Measurements from ENCODE around the gene APOC1. TPM values are rescaled to one million over a fixed set of nuclear protein-coding genes. Genes with fewer than 3 reads are reported as not detected.

Gene APOC1
- total and polyA plus RNA-seq, 8 donors: 5.4 to 70.6 (median 17.6) TPM; not detected in 2

DNA sequence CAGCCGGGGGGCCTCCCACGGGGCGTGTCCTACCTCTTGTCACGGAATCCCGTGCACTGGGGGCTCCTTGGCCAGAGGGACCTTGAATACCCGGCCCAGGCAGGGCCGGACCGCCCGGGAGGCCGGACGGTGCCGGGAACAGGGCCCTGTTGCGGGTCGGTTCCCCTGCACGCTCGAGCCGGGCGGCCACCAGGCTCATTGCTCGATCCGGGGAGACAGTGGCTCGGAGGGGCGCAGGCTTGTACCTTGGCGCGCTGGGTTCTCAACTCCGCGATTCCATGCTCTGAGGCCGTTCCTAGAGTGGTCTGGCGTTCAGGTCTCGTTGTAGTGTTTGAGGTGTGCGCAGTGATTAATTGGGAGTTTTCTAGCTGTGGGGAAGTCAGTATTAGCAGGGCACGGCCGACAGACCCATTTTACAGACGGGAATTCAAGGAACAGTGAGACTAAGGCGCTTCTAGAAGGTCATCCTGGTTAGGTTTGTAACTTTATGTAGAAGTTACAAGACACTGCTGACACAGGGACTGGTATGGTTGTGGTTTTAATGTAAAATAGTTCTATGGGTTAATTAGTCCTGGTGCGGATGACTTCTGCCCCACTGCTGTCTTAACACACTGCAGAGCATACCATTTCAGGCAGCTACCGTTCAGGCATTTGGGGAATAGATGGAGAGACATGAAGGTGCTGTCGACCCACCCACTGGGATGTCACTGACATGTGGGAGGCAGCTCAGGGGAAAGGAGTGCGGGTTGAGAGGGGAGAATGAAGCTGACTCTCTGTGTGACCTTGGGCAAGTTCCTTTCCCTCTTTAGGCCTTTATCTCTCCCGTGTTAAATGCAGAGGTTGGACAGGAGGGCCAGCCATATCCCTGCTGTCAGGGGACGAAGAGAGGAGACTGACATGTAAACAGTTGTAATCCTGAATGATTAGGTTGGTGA lies 41.4 kb downstream of the APOC1 start:
- DNase-seq: no peak
- Histone ChIP-seq H3K9me3 (no peaks in the 10 kb centered on the region), H3K4me3 (peak overlapping the region; percentile 98 to 100 (median 98)), H3K27me3 (no peaks in the 10 kb centered on the region), H3K4me1 (peaks cover 27 to 80% (median 61%) of the 10 kb centered on the region in 4 donors), H3K36me3 (peaks cover 0 to 13% (median 9%) of the 10 kb centered on the region in 4 donors), H3K27ac (peak overlapping the region; percentile 59 to 96 (median 92))
- intact Hi-C loops (cut with DNase I; ENCODE audit: low total_unique reads): no loop called here
- TF ChIP-seq, protein P1, sequence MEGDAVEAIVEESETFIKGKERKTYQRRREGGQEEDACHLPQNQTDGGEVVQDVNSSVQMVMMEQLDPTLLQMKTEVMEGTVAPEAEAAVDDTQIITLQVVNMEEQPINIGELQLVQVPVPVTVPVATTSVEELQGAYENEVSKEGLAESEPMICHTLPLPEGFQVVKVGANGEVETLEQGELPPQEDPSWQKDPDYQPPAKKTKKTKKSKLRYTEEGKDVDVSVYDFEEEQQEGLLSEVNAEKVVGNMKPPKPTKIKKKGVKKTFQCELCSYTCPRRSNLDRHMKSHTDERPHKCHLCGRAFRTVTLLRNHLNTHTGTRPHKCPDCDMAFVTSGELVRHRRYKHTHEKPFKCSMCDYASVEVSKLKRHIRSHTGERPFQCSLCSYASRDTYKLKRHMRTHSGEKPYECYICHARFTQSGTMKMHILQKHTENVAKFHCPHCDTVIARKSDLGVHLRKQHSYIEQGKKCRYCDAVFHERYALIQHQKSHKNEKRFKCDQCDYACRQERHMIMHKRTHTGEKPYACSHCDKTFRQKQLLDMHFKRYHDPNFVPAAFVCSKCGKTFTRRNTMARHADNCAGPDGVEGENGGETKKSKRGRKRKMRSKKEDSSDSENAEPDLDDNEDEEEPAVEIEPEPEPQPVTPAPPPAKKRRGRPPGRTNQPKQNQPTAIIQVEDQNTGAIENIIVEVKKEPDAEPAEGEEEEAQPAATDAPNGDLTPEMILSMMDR (IDR thresholded peaks at IDR 0.05): no peak
- TF ChIP-seq POLR2A (IDR thresholded peaks at IDR 0.05) (no peak), POLR2AphosphoS5 (IDR thresholded peaks at IDR 0.05) (no peak), EP300 (IDR thresholded peaks at IDR 0.05) (no peak)
- WGBS, 5 donors: 2 to 4% (median 3%) methylated on average over 26 to 40 of the region's 40 CpGs

GRCh38 chr19:44957526-44957925 lies 43.1 kb downstream of the APOC1 start:
- no peaks in the 10 kb centered on the region for H3K9me3 ChIP-seq
- peaks cover 3 to 31% (median 26%) of the 10 kb centered on the region in 4 donors for H3K36me3 ChIP-seq
- DNase-seq: no peak
- no peaks in the 10 kb centered on the region for H3K27me3 ChIP-seq
- H3K4me3 ChIP-seq: no peak overlapping the region
- WGBS, 5 donors: 65 to 78% (median 67%) methylated on average over 7 of the region's 7 CpGs
- H3K27ac ChIP-seq: peak overlapping the region in 1 of 5 donors; percentile 13
- TF ChIP-seq, protein P1 (IDR thresholded peaks at IDR 0.05): no peak
- no peak for TF ChIP-seq POLR2A (IDR thresholded peaks at IDR 0.05)
- TF ChIP-seq POLR2AphosphoS5 (IDR thresholded peaks at IDR 0.05): no peak
- no peak for TF ChIP-seq EP300 (IDR thresholded peaks at IDR 0.05)
- peaks cover 21 to 70% (median 51%) of the 10 kb centered on the region in 4 donors for H3K4me1 ChIP-seq
- intact Hi-C loops (cut with DNase I; ENCODE audit: low total_unique reads): no loop called here

DNA sequence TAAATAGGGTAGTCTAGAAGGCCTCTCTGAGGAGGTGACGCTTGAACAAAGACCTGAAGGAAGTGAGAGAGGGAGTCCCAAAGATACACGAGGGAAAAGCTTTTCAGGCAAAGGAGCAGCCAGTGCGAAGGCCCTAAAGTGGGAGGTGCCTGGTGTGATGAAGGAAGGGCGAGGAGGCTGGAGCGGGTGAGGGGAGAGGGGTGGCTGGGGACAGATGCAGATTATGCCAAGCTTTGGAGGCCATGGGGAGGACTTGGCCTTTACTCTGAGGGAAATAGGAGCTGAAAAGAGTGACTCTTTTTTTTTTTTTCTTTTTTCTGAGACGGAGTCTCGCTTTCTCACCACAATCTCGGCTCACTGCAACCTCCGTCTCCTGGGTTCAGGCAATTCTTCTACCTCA lies 43.7 kb downstream of the APOC1 start:
- no peaks in the 10 kb centered on the region for H3K9me3 ChIP-seq
- intact Hi-C loops (cut with DNase I; ENCODE audit: low total_unique reads): no loop called here
- DNase-seq: no peak
- TF ChIP-seq POLR2AphosphoS5 (IDR thresholded peaks at IDR 0.05): no peak
- TF ChIP-seq, protein P1 (IDR thresholded peaks at IDR 0.05): no peak
- TF ChIP-seq POLR2A (IDR thresholded peaks at IDR 0.05): no peak
- TF ChIP-seq EP300 (IDR thresholded peaks at IDR 0.05): no peak
- H3K27ac ChIP-seq: no peak overlapping the region
- WGBS, 5 donors: 78 to 86% (median 80%) methylated on average over 9 of the region's 9 CpGs
- peaks cover 3 to 36% (median 31%) of the 10 kb centered on the region in 4 donors for H3K36me3 ChIP-seq
- no peaks in the 10 kb centered on the region for H3K27me3 ChIP-seq
- no peak overlapping the region for H3K4me3 ChIP-seq
- peaks cover 21 to 69% (median 50%) of the 10 kb centered on the region in 4 donors for H3K4me1 ChIP-seq

DNA sequence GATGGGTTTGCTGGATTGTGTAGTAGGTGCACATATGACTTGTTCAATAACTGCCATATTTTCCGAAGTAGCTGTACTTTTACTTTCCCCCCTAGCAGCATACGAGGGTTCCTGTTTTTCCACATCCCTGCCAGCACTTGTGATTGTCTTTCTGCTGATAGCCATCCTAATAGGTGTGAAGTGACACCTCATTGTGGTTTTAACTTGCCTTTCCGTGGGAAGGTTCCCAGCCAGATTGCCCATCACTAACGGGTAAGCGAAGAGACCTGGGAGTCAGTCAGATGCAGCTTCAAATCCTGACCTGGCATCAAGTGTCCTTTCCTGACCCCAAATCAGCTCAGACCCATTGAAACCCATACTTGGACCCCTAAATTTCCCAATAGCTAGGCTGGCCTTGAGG lies 45.3 kb downstream of the APOC1 start:
- Histone ChIP-seq H3K4me1 (peaks cover 21 to 54% (median 36%) of the 10 kb centered on the region in 4 donors), H3K36me3 (peaks cover 13 to 52% (median 45%) of the 10 kb centered on the region in 4 donors), H3K9me3 (no peaks in the 10 kb centered on the region), H3K4me3 (no peak overlapping the region), H3K27ac (no peak overlapping the region), H3K27me3 (no peaks in the 10 kb centered on the region)
- WGBS, 5 donors: 74 to 84% (median 81%) methylated on average over 5 of the region's 5 CpGs
- intact Hi-C loops (cut with DNase I; ENCODE audit: low total_unique reads): no loop called here
- TF ChIP-seq POLR2AphosphoS5 (IDR thresholded peaks at IDR 0.05) (no peak), POLR2A (IDR thresholded peaks at IDR 0.05) (no peak), EP300 (IDR thresholded peaks at IDR 0.05) (no peak)
- TF ChIP-seq, protein P1 (IDR thresholded peaks at IDR 0.05): no peak
- no peak for DNase-seq

Measured in stomach (tissue), 9 donors.